Mammary epithelial cell (primary cell): ENCODE data around the gene ORC1.

Source experiments
- EZH2 ChIP-seq: IDR thresholded peaks from 2 replicates; pipeline ENCODE4 v1.6.1; 2012; ENCODE audit warnings: low read length, inconsistent platforms, borderline replicate concordance
- TF ChIP-seq, protein P1 (sequence below), 2 donors: IDR thresholded peaks in 1 of 2; conservative IDR thresholded peaks in 1 of 2; 2 replicates each; pipeline ENCODE4 v1.5.1; 2011 to 2012; ENCODE audit warnings: inconsistent platforms in 2 of 2, low read length in 2 of 2, mild to moderate bottlenecking in 2 of 2, control low read depth in 1 of 2, low read depth in 1 of 2; ENCODE audit not compliant: insufficient read depth in 1 of 2; ENCODE audit errors: extremely low read depth in 1 of 2

DNA sequence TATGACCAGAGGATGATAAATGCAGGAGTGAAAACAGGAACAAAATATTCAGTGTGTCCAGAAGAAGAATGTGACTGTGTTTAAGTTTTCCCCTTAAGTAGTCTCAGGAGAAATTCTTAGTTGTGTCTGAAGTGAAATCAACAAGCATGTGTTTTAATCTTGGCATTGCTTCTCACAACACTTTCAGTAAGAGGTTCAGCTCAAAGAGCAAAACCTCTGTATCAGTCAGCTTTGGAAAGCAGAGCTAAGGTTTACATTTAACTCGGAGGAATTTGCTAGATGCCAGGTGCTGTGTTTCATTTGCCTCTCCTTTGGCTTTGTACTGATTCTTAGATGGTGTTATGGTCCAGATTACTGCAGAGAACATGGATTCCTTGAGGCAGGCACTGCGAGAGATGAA, 66.8 kb downstream of the ORC1 start:
- TF ChIP-seq, protein P1, sequence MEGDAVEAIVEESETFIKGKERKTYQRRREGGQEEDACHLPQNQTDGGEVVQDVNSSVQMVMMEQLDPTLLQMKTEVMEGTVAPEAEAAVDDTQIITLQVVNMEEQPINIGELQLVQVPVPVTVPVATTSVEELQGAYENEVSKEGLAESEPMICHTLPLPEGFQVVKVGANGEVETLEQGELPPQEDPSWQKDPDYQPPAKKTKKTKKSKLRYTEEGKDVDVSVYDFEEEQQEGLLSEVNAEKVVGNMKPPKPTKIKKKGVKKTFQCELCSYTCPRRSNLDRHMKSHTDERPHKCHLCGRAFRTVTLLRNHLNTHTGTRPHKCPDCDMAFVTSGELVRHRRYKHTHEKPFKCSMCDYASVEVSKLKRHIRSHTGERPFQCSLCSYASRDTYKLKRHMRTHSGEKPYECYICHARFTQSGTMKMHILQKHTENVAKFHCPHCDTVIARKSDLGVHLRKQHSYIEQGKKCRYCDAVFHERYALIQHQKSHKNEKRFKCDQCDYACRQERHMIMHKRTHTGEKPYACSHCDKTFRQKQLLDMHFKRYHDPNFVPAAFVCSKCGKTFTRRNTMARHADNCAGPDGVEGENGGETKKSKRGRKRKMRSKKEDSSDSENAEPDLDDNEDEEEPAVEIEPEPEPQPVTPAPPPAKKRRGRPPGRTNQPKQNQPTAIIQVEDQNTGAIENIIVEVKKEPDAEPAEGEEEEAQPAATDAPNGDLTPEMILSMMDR (conservative IDR thresholded peaks at IDR 0.05 in 1 of 2, IDR thresholded peaks at IDR 0.05 in 1 of 2; ENCODE audit: extremely low read depth in 1 of 2, insufficient read depth in 1 of 2, low read depth in 1 of 2, low read length in 2 of 2), result no peak
- TF ChIP-seq EZH2, result no peak
